ENCODE results near the gene BRCA2.
"Not testable (repeated sequence)": the region's sequence is repeated elsewhere in the genome, so short reads cannot be mapped to it uniquely, and the experiment has no call there.

BRCA2 gene

GRCh38 chr13:32311188-32311897 is 4.0 kb upstream of the BRCA2 start:
- no peak for DNase-seq (ENCODE audit: low read depth)

- no peak for DNase-seq (ENCODE audit: low read depth)
Measured at GRCh38 chr13:32314271-32315237, 754 bp upstream of the BRCA2 start.

DNA sequence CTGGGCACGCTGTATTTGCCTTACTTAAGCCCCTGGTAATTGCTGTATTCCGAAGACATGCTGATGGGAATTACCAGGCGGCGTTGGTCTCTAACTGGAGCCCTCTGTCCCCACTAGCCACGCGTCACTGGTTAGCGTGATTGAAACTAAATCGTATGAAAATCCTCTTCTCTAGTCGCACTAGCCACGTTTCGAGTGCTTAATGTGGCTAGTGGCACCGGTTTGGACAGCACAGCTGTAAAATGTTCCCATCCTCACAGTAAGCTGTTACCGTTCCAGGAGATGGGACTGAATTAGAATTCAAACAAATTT is 676 bp downstream of the BRCA2 start:
- DNase-seq (ENCODE audit: low read depth): no peak

DNA sequence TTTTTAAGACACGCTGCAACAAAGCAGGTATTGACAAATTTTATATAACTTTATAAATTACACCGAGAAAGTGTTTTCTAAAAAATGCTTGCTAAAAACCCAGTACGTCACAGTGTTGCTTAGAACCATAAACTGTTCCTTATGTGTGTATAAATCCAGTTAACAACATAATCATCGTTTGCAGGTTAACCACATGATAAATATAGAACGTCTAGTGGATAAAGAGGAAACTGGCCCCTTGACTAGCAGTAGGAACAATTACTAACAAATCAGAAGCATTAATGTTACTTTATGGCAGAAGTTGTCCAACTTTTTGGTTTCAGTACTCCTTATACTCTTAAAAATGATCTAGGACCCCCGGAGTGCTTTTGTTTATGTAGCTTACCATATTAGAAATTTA is 1.2 kb downstream of the BRCA2 start:
- DNase-seq (ENCODE audit: low read depth): no peak

DNA sequence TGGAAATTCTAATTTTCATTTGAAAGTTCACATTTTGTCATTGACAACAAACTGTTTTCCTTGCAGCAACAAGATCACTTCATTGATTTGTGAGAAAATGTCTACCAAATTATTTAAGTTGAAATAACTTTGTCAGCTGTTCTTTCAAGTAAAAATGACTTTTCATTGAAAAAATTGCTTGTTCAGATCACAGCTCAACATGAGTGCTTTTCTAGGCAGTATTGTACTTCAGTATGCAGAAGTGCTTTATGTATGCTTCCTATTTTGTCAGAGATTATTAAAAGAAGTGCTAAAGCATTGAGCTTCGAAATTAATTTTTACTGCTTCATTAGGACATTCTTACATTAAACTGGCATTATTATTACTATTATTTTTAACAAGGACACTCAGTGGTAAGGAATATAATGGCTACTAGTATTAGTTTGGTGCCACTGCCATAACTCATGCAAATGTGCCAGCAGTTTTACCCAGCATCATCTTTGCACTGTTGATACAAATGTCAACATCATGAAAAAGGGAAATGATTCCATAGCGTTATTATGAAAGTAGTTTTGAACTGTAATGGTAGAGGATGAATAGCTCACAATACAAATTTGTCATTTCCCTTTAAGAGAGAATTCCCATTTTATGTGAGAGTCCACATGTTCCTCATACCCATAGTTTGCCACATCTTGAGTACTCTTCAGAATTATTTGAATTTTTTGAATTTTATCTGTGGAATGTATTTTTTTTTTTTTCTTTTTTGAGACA is 2.6 kb downstream of the BRCA2 start:
- DNase-seq (ENCODE audit: low read depth): no peak

- DNase-seq (ENCODE audit: low read depth): no peak
Measured at GRCh38 chr13:32320528-32320927, 5.2 kb downstream of the BRCA2 start.

DNA sequence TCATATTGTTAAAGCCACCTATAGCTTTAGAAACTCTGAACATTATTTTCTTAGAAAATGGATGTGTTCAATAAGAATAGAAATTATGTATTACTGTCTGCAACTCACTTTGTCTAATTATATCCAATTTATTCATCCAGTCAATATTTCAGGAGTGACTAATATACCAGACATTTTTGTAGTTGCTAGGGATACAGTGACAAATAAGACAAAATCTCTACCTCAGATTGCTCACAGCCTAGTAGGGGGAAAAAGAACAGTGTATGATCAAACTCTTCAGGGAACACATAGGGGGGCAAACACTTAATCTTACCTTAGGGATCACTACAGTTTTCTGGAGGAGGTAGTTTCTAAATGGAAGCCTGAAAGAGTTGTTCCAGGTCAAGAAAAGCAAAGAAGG is 8.6 kb downstream of the BRCA2 start:
- DNase-seq (ENCODE audit: low read depth): peak; percentile 40

- peak; percentile 71 for DNase-seq (ENCODE audit: low read depth)
Measured at GRCh38 chr13:32330441-32330840, 15.1 kb downstream of the BRCA2 start.

DNA sequence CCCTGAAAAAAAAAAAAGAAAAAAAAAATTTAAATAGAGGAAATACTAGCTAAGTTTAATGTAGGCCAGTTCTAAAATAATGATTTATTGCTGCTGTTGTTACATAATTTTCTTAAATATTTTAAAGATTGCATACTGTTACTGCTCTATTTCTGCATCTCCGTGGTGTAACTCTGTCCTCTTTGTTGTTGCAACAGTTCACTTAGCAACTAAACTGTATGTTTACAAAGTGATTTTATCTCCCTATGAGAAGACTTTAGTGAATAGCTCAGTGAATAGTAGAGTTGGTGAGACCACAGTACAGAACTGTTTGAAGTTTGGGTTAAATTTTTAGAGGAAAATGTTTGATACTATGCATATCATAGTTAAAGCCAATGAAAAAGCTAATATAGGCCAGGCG is 19.4 kb downstream of the BRCA2 start:
- DNase-seq (ENCODE audit: low read depth): no peak

- DNase-seq (ENCODE audit: low read depth): no peak
Measured at GRCh38 chr13:32340914-32341313, 25.6 kb downstream of the BRCA2 start.

DNA sequence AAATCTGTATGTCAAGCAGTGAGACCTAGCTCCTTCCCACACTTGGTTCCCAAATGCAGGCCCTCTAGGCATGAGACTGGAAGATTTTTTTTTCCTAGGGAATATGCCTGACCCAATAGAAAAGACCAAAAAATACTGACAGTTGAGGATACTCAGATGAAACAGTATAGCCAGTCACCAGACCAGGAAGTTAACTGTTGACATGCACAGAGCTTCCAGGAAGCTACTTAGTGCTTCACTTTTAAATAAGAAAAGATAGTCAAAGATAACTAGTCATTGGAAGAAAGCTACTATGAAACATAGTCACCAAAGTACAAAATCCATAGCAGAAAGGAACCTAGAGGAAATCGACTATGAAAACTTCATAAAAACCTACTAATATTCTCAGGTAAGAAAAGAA is 32.3 kb downstream of the BRCA2 start:
- DNase-seq (ENCODE audit: low read depth): no peak

- not testable (repeated sequence) for DNase-seq (ENCODE audit: low read depth)
Measured at GRCh38 chr13:32350839-32351441, 35.6 kb downstream of the BRCA2 start.

DNA sequence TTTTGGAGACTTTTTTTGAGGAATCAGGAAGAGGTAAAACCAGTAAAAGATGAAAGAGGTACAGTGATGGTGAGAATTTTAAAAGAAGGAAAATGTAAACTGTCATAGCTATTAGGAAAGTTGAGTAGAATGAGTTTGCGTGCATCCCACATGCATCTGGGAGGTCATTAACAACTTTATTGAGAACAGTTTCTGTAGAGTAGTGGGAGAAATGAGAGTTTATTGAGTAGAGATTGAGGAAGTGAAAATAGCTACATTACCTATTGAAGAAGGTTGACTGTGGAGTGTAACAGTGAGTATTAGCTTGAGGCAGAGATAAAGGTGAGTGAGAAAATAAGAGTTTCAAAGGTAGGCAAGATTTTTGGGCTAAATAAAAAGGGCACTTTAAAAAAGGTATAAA is 38.7 kb downstream of the BRCA2 start:
- DNase-seq (ENCODE audit: low read depth): no peak

DNA sequence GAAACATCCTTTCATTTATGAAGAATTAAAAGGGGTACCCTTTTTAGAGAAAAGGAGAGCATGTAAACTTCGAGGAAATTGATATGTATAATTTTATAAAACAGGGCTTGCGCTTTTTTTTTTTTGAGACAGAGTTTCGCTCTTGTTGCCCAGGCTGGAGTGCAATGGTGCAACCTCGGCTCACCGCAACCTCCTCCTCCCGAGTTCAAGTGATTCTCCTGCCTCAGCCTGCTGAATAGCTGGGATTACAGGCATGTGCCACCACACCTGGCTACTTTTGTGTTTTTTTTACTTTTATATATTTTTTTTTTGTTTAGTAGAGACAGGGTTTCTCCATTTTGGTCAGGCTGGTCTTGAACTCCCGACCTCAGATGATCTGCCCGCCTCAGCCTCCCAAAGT is 40.6 kb downstream of the BRCA2 start:
- not testable (repeated sequence) for DNase-seq (ENCODE audit: low read depth)

DNA sequence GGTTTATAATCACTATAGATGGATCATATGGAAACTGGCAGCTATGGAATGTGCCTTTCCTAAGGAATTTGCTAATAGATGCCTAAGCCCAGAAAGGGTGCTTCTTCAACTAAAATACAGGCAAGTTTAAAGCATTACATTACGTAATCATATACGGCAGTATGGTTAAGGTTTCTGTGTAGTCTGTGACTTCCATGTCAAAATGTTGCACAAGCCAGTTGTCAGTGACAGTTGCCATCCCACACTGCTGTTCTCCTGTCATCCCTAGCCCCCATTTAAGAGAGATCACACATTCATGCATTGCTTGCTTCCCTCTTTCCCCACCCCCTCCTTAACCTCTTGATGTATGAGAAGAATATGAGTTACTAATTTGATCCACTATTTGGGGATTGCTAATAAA is 47.3 kb downstream of the BRCA2 start:
- DNase-seq (ENCODE audit: low read depth): no peak

GRCh38 chr13:32370805-32371204 is 55.5 kb downstream of the BRCA2 start:
- DNase-seq (ENCODE audit: low read depth): no peak

DNA sequence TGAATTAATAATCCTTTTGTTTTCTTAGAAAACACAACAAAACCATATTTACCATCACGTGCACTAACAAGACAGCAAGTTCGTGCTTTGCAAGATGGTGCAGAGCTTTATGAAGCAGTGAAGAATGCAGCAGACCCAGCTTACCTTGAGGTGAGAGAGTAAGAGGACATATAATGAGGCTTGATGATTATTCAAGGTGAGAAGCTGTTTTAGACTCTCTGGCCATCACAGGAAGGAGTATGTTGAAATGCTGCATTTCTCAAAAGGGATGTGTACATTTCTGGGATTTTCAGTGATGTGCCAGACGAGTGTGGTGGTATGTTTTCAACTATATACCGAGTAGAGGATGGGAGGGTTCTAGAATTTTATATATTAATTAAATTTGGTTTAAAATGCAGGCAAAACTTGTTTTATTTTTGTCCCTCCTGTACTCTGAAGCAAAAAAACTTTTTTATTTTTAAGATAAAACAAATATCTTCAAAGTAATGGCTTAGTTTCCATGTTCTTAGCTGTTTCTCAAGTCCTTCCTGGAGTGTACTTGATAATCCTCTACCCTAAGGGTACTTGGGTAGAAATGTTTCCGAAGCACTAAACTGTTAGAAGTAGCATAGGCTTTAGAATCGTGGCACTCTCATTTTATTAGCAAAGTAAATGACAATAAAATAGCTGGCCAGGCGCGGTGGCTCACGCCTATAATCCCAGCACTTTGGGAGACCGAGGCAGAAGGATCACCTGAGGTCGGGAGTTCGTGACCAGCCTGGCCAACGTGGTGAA is 61.5 kb downstream of the BRCA2 start:
- DNase-seq (ENCODE audit: low read depth): no peak

GRCh38 chr13:32378012-32378411 is 62.7 kb downstream of the BRCA2 start:
- DNase-seq (ENCODE audit: low read depth): no peak

GRCh38 chr13:32381539-32381938 is 66.2 kb downstream of the BRCA2 start:
- peak; percentile 9 for DNase-seq (ENCODE audit: low read depth)

- no peak for DNase-seq (ENCODE audit: low read depth)
Measured at GRCh38 chr13:32383836-32384618, 68.7 kb downstream of the BRCA2 start.

- no peak for DNase-seq (ENCODE audit: low read depth)
Measured at GRCh38 chr13:32384702-32385101, 69.4 kb downstream of the BRCA2 start.
